Right lobe of liver (tissue), 6 donors: Measurements from ENCODE around the gene FIGNL1. TPM values are rescaled to one million over a fixed set of nuclear protein-coding genes. Genes with fewer than 3 reads are reported as not detected.

Experiments used
- ATAC-seq, 4 donors: fragments of 200-7000 bp; cut with Tn5 transposase; one replicate each; pipeline ENCODE4 v1.9.1; 2020; ENCODE audit warnings: mild to moderate bottlenecking in 4 of 4, moderate library complexity in 4 of 4
- DNase-seq, 3 donors: peaks; one replicate each; pipeline ENCODE4 v3.0.0-alpha.2; 2020
- H3K27ac ChIP-seq, 3 donors: fragments of 200-600 bp; one replicate each; pipeline ENCODE4 v1.8.0; 2022
- H3K27me3 ChIP-seq, 2 donors: fragments of 200-600 bp; one replicate each; pipeline ENCODE4 v1.8.0; 2022
- H3K36me3 ChIP-seq, 4 donors: fragments of 200-600 bp; sonication (generic) in 1 of 4; one replicate each; pipeline versions ENCODE4 v1.5.1 to v1.8.0; 2017 to 2022; ENCODE audit warnings: control low read depth in 1 of 4
- H3K4me1 ChIP-seq, 4 donors: fragments of 200-600 bp; sonication (generic) in 1 of 4; one replicate each; pipeline versions ENCODE4 v1.5.1 to v1.8.0; 2017 to 2022; ENCODE audit warnings: control low read depth in 1 of 4
- H3K4me3 ChIP-seq, 3 donors: fragments of 200-600 bp; one replicate each; pipeline ENCODE4 v1.8.0; 2022
- H3K9me3 ChIP-seq, 4 donors: fragments of 200-600 bp; sonication (generic) in 1 of 4; one replicate each; pipeline versions ENCODE4 v1.5.1 to v1.8.0; 2017 to 2022; ENCODE audit warnings: control low read depth in 1 of 4
- POLR2A ChIP-seq: fragments of 450-650 bp; IDR thresholded peaks from one replicate; pipeline ENCODE4 v1.6.1; 2017; ENCODE audit warnings: antibody characterized with exemption, mild to moderate bottlenecking
- WGBS: methylation state at CpG from one replicate; pipeline ENCODE4 v1.1.6; 2018; ENCODE audit warnings: low coverage, low lambda C conversion rate; ENCODE audit not compliant: insufficient coverage; ENCODE audit errors: missing lambda C conversion rate; 5-methylcytosine and 5-hydroxymethylcytosine counted together
- intact Hi-C, 2 donors: fragments of 100-400 bp; cut with DNase I; formaldehyde crosslinking; loops; one replicate each; pipeline versions ENCODE4 v1.11.2 to v1.14.1; 2022
- total RNA-seq, 6 experiments: library from RNA; depleted of rRNA in 2 of 6; stranded (reverse); fragments of >200 nt in 2 of 6; fragmentation: NEBNext Ultra II Directional in 3 of 6; extraction: Animal tissue kit (Norgen Biotek cat#: 25700) in 3 of 6; gene quantifications; one replicate each; pipeline versions ENCODE4 v1.1.0 to v1.2.4, GENCODE V29; 2016 to 2023
- TF ChIP-seq, protein P1 (sequence below), 4 donors: fragments of 200-600 bp in 3 of 4; fragments of 450-650 bp in 1 of 4; IDR thresholded peaks; one replicate each; pipeline versions ENCODE4 v1.5.1 to v1.8.0; 2016 to 2022; ENCODE audit warnings: antibody characterized with exemption in 4 of 4, mild to moderate bottlenecking in 2 of 4
- donor health status: DM: no; HTN: yes; CAD: no.
- donor health status: DM: no; HTN: no; CAD: no.
- donor health status: DM: no; HTN: no; CAD: no.
- donor health status: DM: no; HTN: yes; CAD: no.
- donor health status: DM: no; HTN: yes; CAD: no.

The FIGNL1 gene
- total RNA-seq, 6 experiments from 2014 or later = 2.0 to 12.2 (median 4.4) TPM

DNA sequence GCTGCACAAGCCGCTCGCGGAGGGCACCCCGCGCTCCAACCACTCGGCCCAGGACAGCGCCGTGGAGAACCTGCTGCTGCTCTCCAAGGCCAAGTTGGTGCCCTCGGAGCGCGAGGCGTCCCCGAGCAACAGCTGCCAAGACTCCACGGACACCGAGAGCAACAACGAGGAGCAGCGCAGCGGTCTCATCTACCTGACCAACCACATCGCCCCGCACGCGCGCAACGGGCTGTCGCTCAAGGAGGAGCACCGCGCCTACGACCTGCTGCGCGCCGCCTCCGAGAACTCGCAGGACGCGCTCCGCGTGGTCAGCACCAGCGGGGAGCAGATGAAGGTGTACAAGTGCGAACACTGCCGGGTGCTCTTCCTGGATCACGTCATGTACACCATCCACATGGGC lies 50.0 kb downstream of the FIGNL1 start:
- H3K36me3 ChIP-seq = no peaks in the 10 kb centered on the region
- H3K4me1 ChIP-seq = no peaks in the 10 kb centered on the region
- intact Hi-C loops = no loop called here
- ATAC-seq (no peak), DNase-seq (no peak)
- 10% methylated on average over 2 of the region's 41 CpGs for WGBS
- no peak overlapping the region for H3K27ac ChIP-seq
- no peaks in the 10 kb centered on the region for H3K9me3 ChIP-seq
- TF ChIP-seq, protein P1, sequence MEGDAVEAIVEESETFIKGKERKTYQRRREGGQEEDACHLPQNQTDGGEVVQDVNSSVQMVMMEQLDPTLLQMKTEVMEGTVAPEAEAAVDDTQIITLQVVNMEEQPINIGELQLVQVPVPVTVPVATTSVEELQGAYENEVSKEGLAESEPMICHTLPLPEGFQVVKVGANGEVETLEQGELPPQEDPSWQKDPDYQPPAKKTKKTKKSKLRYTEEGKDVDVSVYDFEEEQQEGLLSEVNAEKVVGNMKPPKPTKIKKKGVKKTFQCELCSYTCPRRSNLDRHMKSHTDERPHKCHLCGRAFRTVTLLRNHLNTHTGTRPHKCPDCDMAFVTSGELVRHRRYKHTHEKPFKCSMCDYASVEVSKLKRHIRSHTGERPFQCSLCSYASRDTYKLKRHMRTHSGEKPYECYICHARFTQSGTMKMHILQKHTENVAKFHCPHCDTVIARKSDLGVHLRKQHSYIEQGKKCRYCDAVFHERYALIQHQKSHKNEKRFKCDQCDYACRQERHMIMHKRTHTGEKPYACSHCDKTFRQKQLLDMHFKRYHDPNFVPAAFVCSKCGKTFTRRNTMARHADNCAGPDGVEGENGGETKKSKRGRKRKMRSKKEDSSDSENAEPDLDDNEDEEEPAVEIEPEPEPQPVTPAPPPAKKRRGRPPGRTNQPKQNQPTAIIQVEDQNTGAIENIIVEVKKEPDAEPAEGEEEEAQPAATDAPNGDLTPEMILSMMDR (IDR thresholded peaks at IDR 0.05) = no peak
- TF ChIP-seq POLR2A = no peak
- no peaks in the 10 kb centered on the region for H3K27me3 ChIP-seq
- no peak overlapping the region for H3K4me3 ChIP-seq

DNA sequence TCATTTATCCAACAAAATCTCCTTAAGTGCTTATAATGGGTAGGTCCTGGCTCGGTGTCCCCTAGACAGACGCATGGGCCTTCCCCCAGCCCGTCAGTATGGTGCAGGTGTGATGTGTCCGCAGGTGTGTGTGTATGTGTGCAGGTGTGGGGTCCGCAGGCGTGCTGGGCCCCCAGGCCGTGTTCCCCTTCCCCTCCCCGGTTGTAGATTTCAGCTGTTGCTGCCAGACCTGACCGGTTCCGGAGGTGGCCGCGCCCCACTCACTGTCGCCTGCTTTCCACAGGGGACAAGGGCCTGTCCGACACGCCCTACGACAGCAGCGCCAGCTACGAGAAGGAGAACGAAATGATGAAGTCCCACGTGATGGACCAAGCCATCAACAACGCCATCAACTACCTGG lies 50.5 kb downstream of the FIGNL1 start:
- Histone ChIP-seq H3K27ac (no peak overlapping the region), H3K9me3 (no peaks in the 10 kb centered on the region), H3K27me3 (no peaks in the 10 kb centered on the region), H3K36me3 (no peaks in the 10 kb centered on the region), H3K4me3 (no peak overlapping the region), H3K4me1 (no peaks in the 10 kb centered on the region)
- ATAC-seq (no peak), DNase-seq (no peak)
- 85% methylated on average over 8 of the region's 21 CpGs for WGBS
- intact Hi-C loops = no loop called here
- TF ChIP-seq, protein P1 (IDR thresholded peaks at IDR 0.05) = no peak
- no peak for TF ChIP-seq POLR2A

DNA sequence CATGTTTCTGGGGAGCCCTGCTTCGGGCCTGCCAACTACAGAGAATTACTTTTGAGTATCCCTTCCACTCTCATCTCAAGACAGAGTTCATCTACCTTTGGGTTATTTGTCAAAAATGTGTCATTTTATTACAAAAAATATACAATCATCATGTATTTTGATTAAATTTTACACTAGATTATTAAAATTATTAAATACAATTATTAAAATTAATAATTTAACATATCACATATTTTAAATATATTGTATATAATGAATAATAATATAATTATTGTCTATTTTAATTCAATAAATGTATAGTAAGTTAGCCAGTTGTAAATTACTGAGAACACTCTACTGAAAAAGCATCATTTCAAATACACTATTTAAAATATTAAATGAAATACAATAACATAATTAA lies 50.9 kb downstream of the FIGNL1 start:
- no peaks in the 10 kb centered on the region for H3K27me3 ChIP-seq
- no peak overlapping the region for H3K27ac ChIP-seq
- H3K4me1 ChIP-seq = no peaks in the 10 kb centered on the region
- ATAC-seq = no peak
- WGBS = 72% methylated on average over 1 of the region's 1 CpG
- H3K9me3 ChIP-seq = no peaks in the 10 kb centered on the region
- H3K36me3 ChIP-seq = no peaks in the 10 kb centered on the region
- no peak overlapping the region for H3K4me3 ChIP-seq
- no peak for DNase-seq
- TF ChIP-seq, protein P1 (IDR thresholded peaks at IDR 0.05) = no peak
- TF ChIP-seq POLR2A = no peak
- intact Hi-C loops = no loop called here

DNA sequence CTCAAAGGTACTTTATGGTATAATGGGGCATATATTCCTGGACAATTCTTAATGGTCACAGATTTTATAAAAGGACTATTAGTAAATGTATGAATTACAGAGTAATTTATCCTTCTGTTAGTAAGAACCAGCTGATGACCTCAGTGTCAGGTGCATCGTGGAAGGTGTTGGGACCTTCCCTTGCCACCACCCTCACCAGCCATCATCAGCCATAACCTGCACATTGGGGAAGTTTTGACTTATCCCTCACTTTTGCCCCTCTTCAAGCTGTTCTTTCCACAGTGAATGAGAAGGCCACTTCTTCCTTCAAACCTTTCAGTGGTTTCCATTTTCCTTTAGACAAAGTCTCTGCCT lies 52.2 kb downstream of the FIGNL1 start:
- no peak for DNase-seq
- Histone ChIP-seq H3K27ac (no peak overlapping the region), H3K36me3 (no peaks in the 10 kb centered on the region), H3K27me3 (no peaks in the 10 kb centered on the region), H3K4me3 (no peak overlapping the region), H3K4me1 (no peaks in the 10 kb centered on the region), H3K9me3 (no peaks in the 10 kb centered on the region)
- TF ChIP-seq, protein P1 (IDR thresholded peaks at IDR 0.05) = no peak
- no peak for TF ChIP-seq POLR2A
- WGBS = 67% methylated on average over 1 of the region's 1 CpG
- intact Hi-C loops = no loop called here
- ATAC-seq = no peak

DNA sequence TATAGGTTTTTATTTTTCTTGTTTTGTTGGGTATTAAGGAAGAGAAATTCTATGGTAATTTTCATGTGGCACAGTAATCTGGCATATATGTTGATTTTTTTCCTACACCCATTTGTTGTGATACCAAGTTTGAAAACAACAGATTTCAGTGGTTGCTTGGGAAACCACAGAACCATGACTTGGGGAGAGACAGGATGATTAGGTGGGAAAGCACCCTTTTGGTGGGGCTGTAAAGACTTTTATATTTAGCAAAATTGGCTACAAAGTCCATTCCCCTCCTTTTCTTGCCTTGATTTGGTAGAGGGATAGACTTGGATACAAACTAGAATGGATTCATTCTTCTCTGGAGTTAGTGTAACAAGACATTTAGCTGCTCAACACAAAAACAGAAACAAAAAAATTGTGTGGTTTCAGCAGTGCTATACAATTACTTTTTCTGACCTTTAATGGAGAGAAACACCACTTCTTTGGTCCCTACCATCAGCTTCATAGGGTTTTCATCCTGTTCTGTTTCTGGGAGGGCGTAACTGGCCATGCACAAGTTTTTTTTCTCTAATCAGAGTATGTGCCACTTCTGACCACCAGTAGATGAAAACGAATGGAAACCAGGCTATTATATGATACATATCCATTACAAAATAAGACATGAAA lies 52.7 kb downstream of the FIGNL1 start:
- intact Hi-C loops = no loop called here
- WGBS = 47% methylated on average over 2 of the region's 2 CpGs
- Histone ChIP-seq H3K4me3 (no peak overlapping the region), H3K27me3 (no peaks in the 10 kb centered on the region), H3K27ac (no peak overlapping the region), H3K9me3 (no peaks in the 10 kb centered on the region), H3K36me3 (no peaks in the 10 kb centered on the region), H3K4me1 (no peaks in the 10 kb centered on the region)
- DNase-seq (no peak), ATAC-seq (no peak)
- TF ChIP-seq, protein P1 (IDR thresholded peaks at IDR 0.05) = no peak
- no peak for TF ChIP-seq POLR2A
